NAMALWA (cell line): ENCODE data around the gene CDH12.
"Not testable (repeated sequence)": the region's sequence is repeated elsewhere in the genome, so short reads cannot be mapped to it uniquely, and the experiment has no call there.

ENCODE experiments used
- DNase-seq: peaks from one replicate; pipeline ENCODE4 v3.0.0-alpha.2; 2015; ENCODE audit warnings: low spot score

The CDH12 gene

DNA sequence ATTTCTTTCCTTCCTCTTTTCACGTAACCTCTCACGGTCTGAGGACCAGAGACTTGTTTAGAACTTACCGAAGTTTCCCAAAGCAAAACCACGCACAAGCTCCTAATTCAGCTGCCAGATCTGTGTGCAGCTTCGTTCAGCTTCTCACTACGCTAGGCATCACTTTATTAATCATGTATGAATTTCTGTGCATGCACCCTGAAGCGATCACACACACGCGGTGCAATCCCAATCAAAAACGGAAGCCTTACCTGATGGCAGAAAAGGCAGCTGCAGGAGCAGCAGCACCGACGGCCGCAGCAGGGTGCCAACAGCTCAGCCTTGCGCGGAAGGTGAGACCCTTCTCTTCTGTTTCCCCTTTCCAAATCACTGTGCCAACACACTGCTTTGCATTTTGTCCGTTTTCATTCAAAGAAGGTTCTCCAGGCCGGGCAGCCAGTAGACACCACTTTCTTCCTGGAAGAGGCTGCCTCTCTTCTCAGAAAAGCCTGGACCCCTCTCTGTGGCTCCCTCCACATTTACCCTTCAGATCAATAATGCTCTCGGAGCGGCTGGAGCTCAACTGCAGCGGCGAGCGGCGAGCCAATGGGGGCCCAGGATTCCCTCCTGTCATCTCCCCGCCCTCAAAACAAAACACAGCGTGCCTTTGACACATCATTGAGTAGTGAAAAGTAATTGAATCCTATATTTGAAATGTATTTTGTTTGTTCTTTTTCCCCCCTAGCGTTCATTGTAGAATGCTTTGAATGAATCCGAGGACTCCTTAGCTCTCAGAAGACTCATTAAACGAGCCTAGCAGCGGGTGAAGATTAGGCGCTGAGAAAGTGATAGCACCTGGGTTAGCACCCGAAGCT is at the start of gene CDH12:
CDH12 (minus strand) TSS at position 538 of the 854 bp plus-strand sequence.
- DNase-seq: no peak

- no peak for DNase-seq
Observed at GRCh38 chr5:22901885-22902284, 48.7 kb upstream of the CDH12 start.

GRCh38 chr5:22900801-22901310 is 47.7 kb upstream of the CDH12 start:
- no peak for DNase-seq

DNA sequence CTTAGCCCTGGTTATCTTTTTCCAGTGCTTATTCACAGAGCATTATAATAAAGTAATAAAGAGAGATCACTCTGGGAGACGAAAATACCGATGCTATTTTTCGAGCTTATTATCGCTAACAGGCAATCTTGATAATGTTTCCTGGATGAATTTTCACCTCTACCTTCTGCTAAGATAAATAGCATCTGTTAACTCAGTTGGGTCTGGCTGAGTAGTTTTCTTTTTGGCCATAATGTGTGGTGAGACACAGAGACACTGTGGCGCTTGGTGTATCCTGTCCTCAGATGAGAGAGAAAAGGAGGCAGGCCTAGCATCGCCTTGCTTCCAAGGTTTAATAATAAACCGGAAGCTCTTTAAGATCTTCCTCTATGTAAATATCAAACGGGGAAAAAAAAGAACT is 46.2 kb upstream of the CDH12 start:
- no peak for DNase-seq

GRCh38 chr5:22896152-22896551 is 43.0 kb upstream of the CDH12 start:
- DNase-seq: no peak

DNA sequence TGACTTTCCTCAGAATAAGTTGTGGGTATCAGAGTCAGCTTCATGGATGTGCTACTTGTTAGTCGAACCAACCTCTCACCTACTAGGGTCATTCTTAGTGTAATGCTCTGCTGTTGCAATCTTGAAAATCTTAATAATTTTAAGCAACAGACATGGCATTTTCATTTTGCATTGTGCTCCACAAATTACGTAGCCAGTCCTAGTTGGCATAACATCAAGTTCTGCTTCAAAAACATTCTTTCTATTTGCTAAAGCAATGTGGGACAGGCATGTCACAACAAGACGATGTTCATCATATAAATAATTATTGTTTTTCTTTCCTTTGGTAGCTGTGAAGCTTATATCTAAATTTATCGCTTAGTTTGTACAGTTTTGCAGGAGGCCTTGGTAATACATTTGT is 39.3 kb upstream of the CDH12 start:
- no peak for DNase-seq

DNA sequence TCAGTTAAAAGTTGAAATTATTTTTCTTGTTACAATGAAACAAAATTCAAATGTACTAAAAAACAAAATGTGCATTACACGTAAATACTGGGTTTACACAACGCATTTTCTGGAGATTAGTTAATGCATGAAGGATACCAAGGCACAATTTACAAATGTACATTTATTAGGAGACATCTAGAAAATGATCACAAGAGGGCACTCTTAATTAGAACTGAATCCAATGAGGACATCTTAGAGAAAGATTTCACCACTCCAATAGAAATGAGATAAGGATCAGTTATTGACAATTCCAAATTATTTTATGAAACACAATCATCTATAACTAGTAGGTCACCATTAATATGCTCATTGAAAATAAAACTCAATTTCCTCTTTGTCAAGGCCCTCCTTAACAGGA is 36.6 kb upstream of the CDH12 start:
- peak; percentile 23 for DNase-seq

DNA sequence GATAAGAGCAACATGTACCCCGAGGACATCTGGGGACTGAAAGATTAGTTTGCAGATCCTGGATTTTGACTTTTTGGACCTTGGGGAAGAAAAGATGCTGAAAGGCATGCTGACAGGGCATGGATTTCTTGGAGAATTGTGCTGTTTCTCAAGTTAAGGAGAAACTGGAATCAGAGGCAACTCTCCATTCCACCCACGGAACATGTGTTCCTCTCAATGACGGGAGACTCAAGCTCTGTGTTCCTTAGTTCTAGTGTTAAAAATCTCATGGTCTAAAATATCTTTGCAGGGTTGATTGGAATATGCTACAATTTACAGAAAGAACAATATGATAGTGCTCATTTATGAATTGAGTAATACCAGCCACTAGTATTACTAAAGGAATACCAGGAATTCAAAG is 34.4 kb upstream of the CDH12 start:
- no peak for DNase-seq

DNA sequence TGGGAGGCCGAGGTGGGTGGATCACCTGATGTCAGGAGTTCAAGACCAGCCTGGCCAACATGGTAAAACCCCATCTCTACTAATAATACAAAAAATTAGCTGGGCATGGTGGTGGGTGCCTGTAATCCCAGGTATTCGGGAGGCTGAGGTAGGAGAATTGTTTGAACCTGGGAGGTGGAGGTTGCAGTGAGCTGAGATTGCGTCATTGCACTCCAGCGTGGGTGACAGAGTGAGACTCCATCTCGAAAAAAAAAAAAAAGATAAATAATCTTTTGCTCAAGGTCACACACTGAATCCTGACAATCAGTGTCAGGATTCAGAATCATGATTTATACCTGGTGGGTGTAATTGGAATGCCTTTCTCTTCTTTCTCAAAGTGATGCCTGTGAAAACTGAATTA is 5.8 kb upstream of the CDH12 start:
- not testable (repeated sequence) for DNase-seq

- DNase-seq: no peak
Observed at GRCh38 chr5:22855824-22856223, 2.7 kb upstream of the CDH12 start.

GRCh38 chr5:22850981-22851380 is 2.2 kb downstream of the CDH12 start:
- no peak for DNase-seq

GRCh38 chr5:22846693-22847092 is 6.5 kb downstream of the CDH12 start:
- no peak for DNase-seq

DNA sequence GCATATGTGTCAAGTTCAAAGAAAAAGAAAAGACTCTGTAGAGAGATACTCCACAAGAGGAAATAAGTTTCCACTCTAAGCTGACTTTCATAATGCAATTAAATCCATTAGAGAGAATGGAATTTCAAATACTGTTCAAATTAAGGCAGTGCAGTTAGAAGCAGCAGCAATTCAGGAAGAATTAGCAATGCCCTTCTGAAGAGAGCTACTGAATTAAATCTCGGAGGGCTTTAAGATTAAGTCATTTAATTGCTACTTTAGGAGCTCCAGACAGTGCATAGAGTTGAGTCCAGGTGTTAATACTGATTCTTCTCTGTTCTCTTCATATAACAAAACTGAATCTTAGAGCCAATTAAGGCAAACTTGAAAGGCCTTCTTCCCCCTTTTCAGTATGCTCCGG is 8.5 kb downstream of the CDH12 start:
- DNase-seq: no peak

DNA sequence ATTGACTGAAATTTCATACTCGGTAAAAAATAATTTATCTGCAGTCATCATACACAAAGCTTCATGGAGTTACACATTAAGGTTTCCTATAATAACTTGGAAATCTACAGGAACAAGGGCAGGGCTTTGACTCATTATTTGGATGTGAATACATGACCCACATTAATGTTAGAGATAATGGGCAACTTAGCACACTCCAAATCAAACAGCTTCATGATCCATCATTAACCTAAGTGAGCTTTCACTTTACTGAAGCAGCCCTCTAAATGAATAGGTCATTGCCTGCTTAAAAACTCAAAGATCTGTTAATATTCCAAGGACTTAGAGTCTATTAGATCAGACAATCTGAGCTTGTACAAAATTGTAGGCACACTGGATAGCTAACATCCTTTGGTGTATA is 9.0 kb downstream of the CDH12 start:
- no peak for DNase-seq

- no peak for DNase-seq
Observed at GRCh38 chr5:22842574-22842973, 10.6 kb downstream of the CDH12 start.

- DNase-seq: no peak
Observed at GRCh38 chr5:22837803-22838202, 15.3 kb downstream of the CDH12 start.

- DNase-seq: no peak
Observed at GRCh38 chr5:22835686-22836085, 17.5 kb downstream of the CDH12 start.

DNA sequence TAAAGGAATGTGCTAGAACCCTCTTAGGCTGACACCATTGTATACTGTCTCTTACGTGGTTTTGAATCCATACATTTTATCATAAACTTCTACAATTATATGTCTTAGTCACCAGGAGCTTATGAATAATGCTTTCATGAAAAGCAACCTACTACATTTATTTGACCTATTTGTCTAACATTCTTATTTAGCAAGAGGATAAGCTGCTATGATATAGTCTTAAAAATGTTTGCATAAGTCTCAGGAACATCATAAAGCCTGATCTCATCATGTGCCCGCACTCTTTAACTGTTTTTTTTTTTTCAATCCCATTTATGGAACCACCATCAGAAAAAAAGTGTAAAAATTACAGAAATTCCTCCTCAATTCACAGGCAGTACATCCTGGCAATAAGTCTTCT is 59.7 kb downstream of the CDH12 start:
- DNase-seq: no peak

GRCh38 chr5:22787807-22788206 is 65.3 kb downstream of the CDH12 start:
- DNase-seq: no peak

- DNase-seq: no peak
Observed at GRCh38 chr5:22787398-22787797, 65.7 kb downstream of the CDH12 start.

GRCh38 chr5:22780756-22781155 is 72.4 kb downstream of the CDH12 start:
- no peak for DNase-seq

DNA sequence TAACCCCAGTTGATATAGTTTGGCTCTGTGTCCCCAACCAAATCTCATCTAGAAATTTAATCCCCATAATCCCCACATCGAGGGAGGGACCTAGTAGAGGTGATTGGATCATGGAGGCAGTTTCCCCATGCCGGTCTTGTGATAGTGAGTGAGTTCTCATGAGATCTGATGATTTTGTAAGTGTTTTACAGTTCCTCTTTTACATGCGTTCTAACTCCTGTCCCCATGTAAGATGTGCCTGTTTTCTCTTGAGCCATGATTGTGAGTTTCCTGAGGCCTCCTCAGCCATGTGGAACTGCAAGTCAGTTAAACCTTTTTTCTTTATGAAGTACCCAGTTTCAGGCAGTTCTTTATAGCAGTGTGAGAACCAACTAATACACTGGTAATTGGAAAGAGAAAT is 73.6 kb downstream of the CDH12 start:
- DNase-seq: no peak

- DNase-seq: no peak
Observed at GRCh38 chr5:22776285-22776684, 76.9 kb downstream of the CDH12 start.

DNA sequence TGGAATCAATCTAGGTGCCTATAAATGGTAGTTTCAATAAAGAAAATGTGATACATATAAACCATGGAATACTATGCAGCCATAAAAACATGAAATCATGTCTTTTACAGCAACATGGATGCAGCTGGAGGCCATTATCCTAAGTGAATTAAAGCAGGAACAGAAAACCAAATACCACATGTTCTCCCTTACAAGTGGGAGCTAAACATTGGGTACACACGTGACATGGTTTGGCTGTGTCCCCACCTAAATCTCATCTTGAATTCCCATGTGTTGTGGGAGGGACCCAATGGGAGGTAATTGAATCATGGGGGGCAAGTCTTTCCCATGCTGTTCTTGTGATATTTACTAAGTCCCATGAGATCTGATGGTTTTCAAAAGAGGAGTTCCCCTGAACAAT is 78.9 kb downstream of the CDH12 start:
- not testable (repeated sequence) for DNase-seq
